Glutamatergic neuron (in vitro differentiated cells): ENCODE measurements around the gene TATDN3. TPM values are rescaled to one million over a fixed set of nuclear protein-coding genes. Genes with fewer than 3 reads are reported as not detected.
A peak's percentile ranks its signal among the peaks of the same experiment; 100 is the strongest.
"Not testable (repeated sequence)": the region's sequence is repeated elsewhere in the genome, so short reads cannot be mapped to it uniquely, and the experiment has no call there.

ENCODE experiments used
- DNase-seq: peaks from one replicate; pipeline ENCODE4 v3.0.0; 2022
- H3K27ac Mint-ChIP-seq: one replicate; pipeline ENCODE4 v1.8.0; 2020; ENCODE audit warnings: mild to moderate bottlenecking, mixed read lengths, inconsistent platforms; ENCODE audit not compliant: unreplicated experiment
- H3K27me3 Mint-ChIP-seq: one replicate; pipeline ENCODE4 v1.8.0; 2020; ENCODE audit warnings: mild to moderate bottlenecking, moderate library complexity, mixed read lengths, inconsistent platforms; ENCODE audit not compliant: unreplicated experiment
- H3K36me3 Mint-ChIP-seq: one replicate; pipeline ENCODE4 v1.8.0; 2020; ENCODE audit warnings: mild to moderate bottlenecking, mixed read lengths, inconsistent platforms; ENCODE audit not compliant: unreplicated experiment
- H3K4me1 Mint-ChIP-seq: one replicate; pipeline ENCODE4 v1.8.0; 2020; ENCODE audit warnings: mild to moderate bottlenecking, low read depth, mixed read lengths, inconsistent platforms; ENCODE audit not compliant: unreplicated experiment
- H3K4me3 Mint-ChIP-seq: one replicate; pipeline ENCODE4 v1.8.0; 2020; ENCODE audit warnings: mild to moderate bottlenecking, mixed read lengths, inconsistent platforms; ENCODE audit not compliant: unreplicated experiment
- H3K9me3 Mint-ChIP-seq: one replicate; pipeline ENCODE4 v1.8.0; 2020; ENCODE audit warnings: mild to moderate bottlenecking, moderate library complexity, mixed read lengths, inconsistent platforms; ENCODE audit not compliant: unreplicated experiment
- total RNA-seq: library from RNA; stranded (reverse); fragmentation: NEBNext Ultra II Directional; extraction: Animal tissue kit (Norgen Biotek cat#: 25700); gene quantifications from one replicate; pipeline ENCODE4 v1.2.1, GENCODE V29; 2021; ENCODE audit not compliant: unreplicated experiment
- TF ChIP-seq, protein P1 (sequence below): fragments of 200-600 bp; sonication (generic); IDR thresholded peaks from one replicate; pipeline ENCODE4 v1.5.0; 2021; ENCODE audit not compliant: partially characterized antibody, unreplicated experiment

TATDN3 gene
- total RNA-seq, 1 donor from 2014 or later: 15.8 TPM

DNA sequence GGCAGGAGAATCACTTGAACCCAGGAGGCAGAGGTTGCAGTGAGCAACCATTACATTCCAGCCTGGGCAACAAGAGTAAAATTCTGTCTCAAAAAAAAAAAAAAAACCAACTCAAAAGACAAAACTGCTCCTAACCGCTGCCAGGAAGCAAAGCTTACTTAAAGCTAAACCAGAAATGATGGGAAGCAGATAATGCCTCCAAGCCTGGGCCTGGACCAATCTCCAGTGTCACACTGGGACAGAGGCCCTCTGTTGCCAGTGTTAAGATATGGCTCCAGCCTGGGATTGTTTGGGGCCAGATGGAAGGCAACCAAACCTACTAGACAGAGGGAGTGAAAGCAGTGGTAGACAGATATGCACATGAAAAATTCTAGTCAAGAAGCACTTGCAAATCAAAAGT lies 37.0 kb upstream of the TATDN3 start:
- Mint-ChIP-seq H3K4me1 (peaks cover 5% of the 10 kb centered on the region), H3K36me3 (peaks cover 4% of the 10 kb centered on the region), H3K4me3 (no peak overlapping the region), H3K27me3 (no peaks in the 10 kb centered on the region), H3K27ac (no peak overlapping the region), H3K9me3 (no peaks in the 10 kb centered on the region)
- TF ChIP-seq, protein P1, sequence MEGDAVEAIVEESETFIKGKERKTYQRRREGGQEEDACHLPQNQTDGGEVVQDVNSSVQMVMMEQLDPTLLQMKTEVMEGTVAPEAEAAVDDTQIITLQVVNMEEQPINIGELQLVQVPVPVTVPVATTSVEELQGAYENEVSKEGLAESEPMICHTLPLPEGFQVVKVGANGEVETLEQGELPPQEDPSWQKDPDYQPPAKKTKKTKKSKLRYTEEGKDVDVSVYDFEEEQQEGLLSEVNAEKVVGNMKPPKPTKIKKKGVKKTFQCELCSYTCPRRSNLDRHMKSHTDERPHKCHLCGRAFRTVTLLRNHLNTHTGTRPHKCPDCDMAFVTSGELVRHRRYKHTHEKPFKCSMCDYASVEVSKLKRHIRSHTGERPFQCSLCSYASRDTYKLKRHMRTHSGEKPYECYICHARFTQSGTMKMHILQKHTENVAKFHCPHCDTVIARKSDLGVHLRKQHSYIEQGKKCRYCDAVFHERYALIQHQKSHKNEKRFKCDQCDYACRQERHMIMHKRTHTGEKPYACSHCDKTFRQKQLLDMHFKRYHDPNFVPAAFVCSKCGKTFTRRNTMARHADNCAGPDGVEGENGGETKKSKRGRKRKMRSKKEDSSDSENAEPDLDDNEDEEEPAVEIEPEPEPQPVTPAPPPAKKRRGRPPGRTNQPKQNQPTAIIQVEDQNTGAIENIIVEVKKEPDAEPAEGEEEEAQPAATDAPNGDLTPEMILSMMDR: no peak
- no peak for DNase-seq

DNA sequence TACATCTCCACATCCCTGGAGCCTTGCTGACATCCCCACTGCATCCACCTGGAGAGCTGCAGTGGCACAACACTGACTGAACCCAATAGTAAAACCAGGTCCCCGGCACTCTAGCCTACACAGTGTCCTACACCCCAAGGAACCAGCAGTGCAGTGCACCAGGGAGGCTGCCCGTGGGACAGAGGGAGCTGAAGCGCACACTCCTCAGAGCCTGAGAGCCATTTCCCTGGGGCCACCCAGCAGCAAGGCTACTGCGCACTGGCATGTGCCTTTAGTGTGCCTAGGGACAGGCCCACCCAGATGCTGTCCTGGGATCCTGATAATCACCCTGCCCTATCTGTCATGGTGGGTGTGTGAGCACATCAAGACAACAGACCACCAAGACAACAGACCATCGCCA lies 32.0 kb upstream of the TATDN3 start:
- Mint-ChIP-seq H3K27me3 (no peaks in the 10 kb centered on the region), H3K4me3 (no peak overlapping the region), H3K36me3 (peaks cover 4% of the 10 kb centered on the region), H3K27ac (no peak overlapping the region), H3K9me3 (peaks cover 3% of the 10 kb centered on the region), H3K4me1 (peaks cover 3% of the 10 kb centered on the region)
- no peak for DNase-seq
- TF ChIP-seq, protein P1: no peak

DNA sequence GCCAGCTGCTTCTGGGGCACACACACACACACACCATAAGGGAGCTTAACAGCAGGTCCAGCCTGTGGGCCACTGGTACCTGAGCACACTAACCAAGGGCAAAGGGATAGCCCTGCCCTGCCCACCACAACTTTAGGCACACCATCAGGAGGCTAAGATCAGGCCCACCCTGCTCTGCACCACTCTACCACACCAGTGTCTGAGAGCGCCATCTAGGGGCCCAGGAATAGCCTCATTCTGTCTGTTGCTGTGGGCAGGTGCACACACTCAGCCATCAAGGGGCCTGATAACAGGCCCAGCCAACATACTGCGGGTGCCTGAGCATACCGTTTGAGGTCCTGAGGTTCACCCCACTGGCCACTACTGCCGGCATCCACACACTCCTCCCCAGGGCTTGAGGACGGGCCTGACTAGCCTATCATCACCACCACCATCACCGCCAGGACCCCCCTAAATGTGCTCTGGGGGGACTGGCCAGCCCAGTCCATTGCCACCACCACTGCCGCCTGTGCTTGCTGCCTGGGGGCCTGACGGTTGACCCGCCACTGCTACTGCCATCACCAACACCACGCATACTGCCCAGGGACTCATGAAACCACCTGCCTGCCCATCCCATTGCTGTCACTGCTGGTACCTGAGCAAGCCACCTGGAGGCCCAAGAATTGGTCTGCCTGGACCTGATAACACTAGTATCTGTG lies 31.4 kb upstream of the TATDN3 start:
- peak; percentile 20 for DNase-seq
- H3K27ac Mint-ChIP-seq: no peak overlapping the region

DNA sequence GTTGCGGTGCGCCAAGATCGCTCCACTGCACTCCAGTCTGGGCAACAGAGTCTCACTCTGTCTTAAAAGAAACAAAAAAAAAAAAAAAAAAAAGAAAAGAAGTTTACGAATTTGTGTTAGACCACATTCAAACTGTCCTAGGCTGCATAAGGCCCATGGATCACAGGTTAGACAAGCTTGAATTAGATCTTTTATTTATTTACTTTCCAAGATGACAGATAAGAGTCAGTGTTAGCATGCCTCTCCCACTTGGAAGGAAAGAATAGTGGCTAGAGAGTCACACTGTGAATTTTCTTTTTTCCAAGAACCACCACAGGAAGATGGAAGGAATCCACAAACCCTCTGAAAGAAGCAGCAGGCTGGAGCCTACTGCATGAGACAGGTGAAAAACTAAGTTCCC lies 29.5 kb upstream of the TATDN3 start:
- DNase-seq: no peak
- Mint-ChIP-seq H3K36me3 (peaks cover 16% of the 10 kb centered on the region), H3K4me3 (no peak overlapping the region), H3K4me1 (no peaks in the 10 kb centered on the region), H3K27ac (no peak overlapping the region), H3K27me3 (no peaks in the 10 kb centered on the region), H3K9me3 (peaks cover 8% of the 10 kb centered on the region)
- TF ChIP-seq, protein P1: no peak

More for the DNA sequence above, 31.4 kb upstream of the TATDN3 start:
- no peaks in the 10 kb centered on the region for H3K4me1 Mint-ChIP-seq
- TF ChIP-seq, protein P1: peak; percentile 14
- no peak overlapping the region for H3K4me3 Mint-ChIP-seq
- peaks cover 4% of the 10 kb centered on the region for H3K36me3 Mint-ChIP-seq
- no peaks in the 10 kb centered on the region for H3K27me3 Mint-ChIP-seq
- peaks cover 3% of the 10 kb centered on the region for H3K9me3 Mint-ChIP-seq

DNA sequence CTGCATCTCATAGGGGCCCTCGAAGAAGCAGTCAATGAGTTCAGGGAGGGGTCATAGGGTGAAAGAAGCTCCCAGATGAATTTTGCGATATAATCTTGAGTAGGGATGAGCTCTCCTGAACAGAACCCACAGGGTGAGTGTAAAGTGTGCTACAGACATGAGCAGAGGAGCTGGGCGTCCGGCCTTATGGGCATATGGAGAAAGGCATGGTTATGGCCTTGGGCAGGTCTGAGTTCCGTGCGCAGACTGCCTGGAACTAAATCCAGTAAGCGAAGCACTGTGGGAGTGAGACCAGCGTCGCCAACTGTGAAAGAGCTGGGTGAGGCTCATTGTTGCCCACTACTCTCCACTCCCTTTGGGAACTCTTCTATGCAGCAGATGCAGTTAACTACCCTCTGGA lies 28.9 kb upstream of the TATDN3 start:
- TF ChIP-seq, protein P1: no peak
- no peak overlapping the region for H3K27ac Mint-ChIP-seq
- H3K4me3 Mint-ChIP-seq: no peak overlapping the region
- no peaks in the 10 kb centered on the region for H3K4me1 Mint-ChIP-seq
- H3K9me3 Mint-ChIP-seq: peaks cover 13% of the 10 kb centered on the region
- peaks cover 19% of the 10 kb centered on the region for H3K36me3 Mint-ChIP-seq
- H3K27me3 Mint-ChIP-seq: no peaks in the 10 kb centered on the region
- no peak for DNase-seq

DNA sequence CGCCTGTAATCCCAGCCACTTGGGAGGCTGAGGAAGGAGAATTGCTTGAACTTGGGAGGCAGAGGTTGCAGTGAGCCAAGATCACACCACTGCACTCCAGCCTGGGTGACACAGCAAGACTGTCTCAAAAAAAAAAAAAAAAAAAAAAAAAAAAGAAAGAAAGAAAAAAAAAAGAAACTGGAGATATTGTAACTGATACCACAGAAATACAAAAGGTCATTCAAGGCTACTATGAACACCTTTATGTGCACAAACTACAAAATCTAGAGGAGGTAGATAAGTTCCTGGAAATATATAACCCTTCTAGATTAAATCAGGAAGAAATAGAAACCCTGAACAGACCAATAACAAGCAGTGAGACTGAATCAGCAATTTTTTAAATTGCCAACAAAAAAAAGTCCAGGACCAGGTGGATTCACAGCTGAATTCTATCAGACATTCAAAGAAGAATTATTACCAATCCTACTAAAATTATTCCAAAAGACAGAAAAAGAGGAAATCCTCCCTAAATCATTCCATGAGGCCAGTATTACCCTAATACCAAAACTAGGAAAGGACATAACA lies 26.9 kb upstream of the TATDN3 start:
- Mint-ChIP-seq H3K9me3 (peaks cover 19% of the 10 kb centered on the region), H3K36me3 (peaks cover 30% of the 10 kb centered on the region)
- DNase-seq, H3K4me1 Mint-ChIP-seq, H3K27ac Mint-ChIP-seq, H3K4me3 Mint-ChIP-seq, H3K27me3 Mint-ChIP-seq: not testable (repeated sequence)

DNA sequence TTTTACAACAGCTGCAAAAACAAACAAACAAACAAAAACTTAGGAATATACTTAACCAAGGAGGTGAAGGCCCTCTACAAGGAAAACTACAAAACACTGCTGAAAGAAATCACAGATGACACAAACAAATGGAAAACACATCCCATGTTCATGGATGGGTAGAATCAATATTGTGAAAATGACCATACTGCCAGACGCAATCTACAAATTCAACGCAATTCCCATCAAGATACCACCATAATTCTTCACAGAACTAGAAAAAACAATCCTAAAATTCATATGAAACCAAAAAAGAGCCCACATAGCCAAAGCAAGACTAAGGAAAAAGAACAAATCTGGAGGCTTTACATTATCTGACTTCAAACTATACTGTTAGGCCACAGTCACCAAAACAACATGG lies 24.9 kb upstream of the TATDN3 start:
- DNase-seq, H3K4me3 Mint-ChIP-seq, H3K27ac Mint-ChIP-seq, H3K4me1 Mint-ChIP-seq, H3K27me3 Mint-ChIP-seq: not testable (repeated sequence)
- H3K9me3 Mint-ChIP-seq: peaks cover 16% of the 10 kb centered on the region
- peaks cover 40% of the 10 kb centered on the region for H3K36me3 Mint-ChIP-seq
